ENCODE data around the gene ZNF407. TPM values are rescaled to one million over a fixed set of nuclear protein-coding genes. Genes with fewer than 3 reads are reported as not detected.

Gene ZNF407
- total RNA-seq, 4 donors from 2014 or later, result 18.1 to 29.1 (median 19.7) TPM

DNA sequence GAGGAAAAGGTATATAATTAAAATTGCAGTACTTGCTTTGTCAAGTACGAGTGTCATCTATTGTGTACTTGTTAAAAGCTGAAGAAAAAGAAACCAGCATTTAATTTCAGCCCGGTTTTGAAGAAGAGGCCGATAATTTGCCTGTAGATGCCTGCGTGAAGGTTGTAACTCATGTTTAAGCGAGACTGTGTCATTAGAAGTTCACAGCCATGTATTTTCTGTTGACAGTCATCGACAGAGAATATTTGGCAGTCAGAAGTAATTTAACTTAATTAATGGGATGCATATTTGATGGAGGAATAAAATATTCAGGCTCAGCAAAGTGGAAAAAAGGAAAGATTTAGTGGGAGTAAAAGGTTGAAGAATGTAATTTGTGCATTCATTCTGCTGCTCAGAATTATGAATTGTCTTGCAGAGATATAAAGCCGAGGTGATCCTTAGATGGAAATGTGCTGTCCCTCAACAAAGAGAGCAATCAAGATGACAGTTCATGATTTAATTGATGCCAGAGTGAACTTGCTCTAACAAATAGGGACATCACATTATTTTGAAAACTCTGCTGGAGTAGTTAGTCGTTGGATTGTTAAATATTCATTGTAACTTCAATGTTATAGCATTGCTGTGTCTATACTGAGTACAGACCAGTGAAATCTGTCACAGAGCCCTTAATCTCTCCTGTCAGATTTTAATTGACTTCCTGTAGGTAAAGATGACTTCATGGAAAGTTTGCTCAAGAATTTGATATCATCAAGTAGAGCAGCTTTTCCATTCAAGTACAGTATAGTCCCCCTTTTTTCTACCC is 53.9 kb downstream of the ZNF407 start:
- ATAC-seq, result no peak
- Histone ChIP-seq H3K36me3 (peaks cover 0 to 14% of the 10 kb centered on the region in 2 donors), H3K27me3 (no peaks in the 10 kb centered on the region), H3K4me3 (no peak overlapping the region), H3K27ac (no peak overlapping the region), H3K4me1 (no peaks in the 10 kb centered on the region), H3K9me3 (no peaks in the 10 kb centered on the region)
- WGBS, 2 donors (ENCODE audit: low coverage in 1 of 2), result 74 to 79% methylated on average over 8 of the region's 8 CpGs
- no peak for TF ChIP-seq POLR2A (IDR thresholded peaks at IDR 0.05)
- TF ChIP-seq, protein P1, sequence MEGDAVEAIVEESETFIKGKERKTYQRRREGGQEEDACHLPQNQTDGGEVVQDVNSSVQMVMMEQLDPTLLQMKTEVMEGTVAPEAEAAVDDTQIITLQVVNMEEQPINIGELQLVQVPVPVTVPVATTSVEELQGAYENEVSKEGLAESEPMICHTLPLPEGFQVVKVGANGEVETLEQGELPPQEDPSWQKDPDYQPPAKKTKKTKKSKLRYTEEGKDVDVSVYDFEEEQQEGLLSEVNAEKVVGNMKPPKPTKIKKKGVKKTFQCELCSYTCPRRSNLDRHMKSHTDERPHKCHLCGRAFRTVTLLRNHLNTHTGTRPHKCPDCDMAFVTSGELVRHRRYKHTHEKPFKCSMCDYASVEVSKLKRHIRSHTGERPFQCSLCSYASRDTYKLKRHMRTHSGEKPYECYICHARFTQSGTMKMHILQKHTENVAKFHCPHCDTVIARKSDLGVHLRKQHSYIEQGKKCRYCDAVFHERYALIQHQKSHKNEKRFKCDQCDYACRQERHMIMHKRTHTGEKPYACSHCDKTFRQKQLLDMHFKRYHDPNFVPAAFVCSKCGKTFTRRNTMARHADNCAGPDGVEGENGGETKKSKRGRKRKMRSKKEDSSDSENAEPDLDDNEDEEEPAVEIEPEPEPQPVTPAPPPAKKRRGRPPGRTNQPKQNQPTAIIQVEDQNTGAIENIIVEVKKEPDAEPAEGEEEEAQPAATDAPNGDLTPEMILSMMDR (IDR thresholded peaks at IDR 0.05), result no peak
- TF ChIP-seq POLR2AphosphoS5 (IDR thresholded peaks at IDR 0.05), result no peak
- TF ChIP-seq EP300 (IDR thresholded peaks at IDR 0.05), result no peak

DNA sequence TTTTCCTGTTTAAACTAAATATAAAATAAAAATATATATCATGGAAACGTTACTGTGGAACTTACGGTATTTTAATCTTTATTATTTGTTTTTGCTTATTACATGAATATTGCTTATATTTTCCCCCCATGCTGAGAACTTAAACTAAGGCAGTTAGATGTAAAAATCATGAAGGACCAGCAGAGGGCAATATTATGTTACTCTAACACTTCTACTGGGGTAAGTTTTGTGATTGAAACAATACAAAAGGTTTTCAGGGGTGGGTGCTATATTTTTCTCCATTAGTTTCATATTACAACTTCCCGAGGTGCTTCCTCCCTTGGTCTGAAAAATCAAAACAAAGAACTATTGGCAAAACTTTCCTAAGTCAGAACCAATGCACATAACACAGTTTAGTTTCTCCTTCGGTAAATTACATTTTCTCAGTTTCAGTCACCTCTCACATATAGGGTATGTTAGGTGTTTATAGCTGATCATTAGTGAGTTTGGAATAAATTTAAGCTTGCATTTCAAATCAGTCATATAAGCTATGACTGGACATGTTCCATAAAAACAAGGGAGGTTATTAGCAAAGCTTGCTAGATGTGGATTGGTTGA is 54.8 kb downstream of the ZNF407 start:
- H3K27me3 ChIP-seq, result no peaks in the 10 kb centered on the region
- no peak for ATAC-seq
- H3K27ac ChIP-seq, result no peak overlapping the region
- 28 to 43% methylated on average over 4 of the region's 4 CpGs for WGBS, 2 donors (ENCODE audit: low coverage in 1 of 2)
- H3K9me3 ChIP-seq, result no peaks in the 10 kb centered on the region
- H3K4me1 ChIP-seq, result no peaks in the 10 kb centered on the region
- peaks cover 0 to 8% of the 10 kb centered on the region in 2 donors for H3K36me3 ChIP-seq
- no peak overlapping the region for H3K4me3 ChIP-seq
- no peak for TF ChIP-seq EP300 (IDR thresholded peaks at IDR 0.05)
- TF ChIP-seq, protein P1 (IDR thresholded peaks at IDR 0.05), result peak; percentile 37 to 56 (median 52)

DNA sequence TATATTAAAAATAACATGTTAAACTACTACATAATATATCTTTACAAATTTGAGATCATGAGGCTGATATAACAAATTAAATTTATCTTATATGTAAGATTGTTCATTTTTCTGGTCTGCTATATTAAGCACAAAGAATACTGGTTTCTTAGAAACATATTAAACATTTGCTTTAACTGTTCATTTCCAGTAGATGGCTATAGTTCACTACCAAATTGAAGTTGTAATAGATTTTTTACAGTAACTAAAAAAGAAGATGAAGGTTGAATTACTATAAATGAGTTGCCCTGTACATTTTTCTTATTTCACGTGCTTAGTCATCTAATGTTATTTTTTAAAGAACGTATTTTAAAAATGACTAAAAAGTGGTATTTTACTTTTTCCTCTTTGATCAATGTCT is 57.0 kb downstream of the ZNF407 start:
- ATAC-seq, result no peak
- no peaks in the 10 kb centered on the region for H3K9me3 ChIP-seq
- no peak overlapping the region for H3K4me3 ChIP-seq
- no peak for TF ChIP-seq POLR2AphosphoS5 (IDR thresholded peaks at IDR 0.05)
- TF ChIP-seq, protein P1 (IDR thresholded peaks at IDR 0.05), result peak in 1 of 4 experiments; percentile 10
- H3K27me3 ChIP-seq, result no peaks in the 10 kb centered on the region
- H3K4me1 ChIP-seq, result no peaks in the 10 kb centered on the region
- H3K36me3 ChIP-seq, result no peaks in the 10 kb centered on the region
- no peak overlapping the region for H3K27ac ChIP-seq
- 20 to 45% methylated on average over 2 of the region's 2 CpGs for WGBS, 2 donors (ENCODE audit: low coverage in 1 of 2)

DNA sequence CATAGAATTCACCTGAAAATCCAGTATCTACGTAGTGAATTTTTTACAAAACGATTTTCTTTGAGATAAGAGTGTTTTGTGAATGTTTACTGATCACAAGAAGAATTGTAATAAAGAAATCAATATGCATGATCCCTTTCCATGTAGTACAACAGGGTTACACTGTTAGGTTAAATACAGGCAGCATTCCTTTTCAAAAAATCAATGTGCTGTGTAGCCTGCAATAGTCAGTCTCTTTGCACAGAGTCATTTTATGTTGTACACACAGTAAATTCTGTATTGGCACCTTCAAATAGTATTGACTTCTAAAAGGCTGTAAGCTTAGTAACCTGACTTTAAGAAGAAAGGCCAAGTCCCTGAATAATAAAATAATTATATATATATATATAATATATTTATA is 63.3 kb downstream of the ZNF407 start:
- Histone ChIP-seq H3K36me3 (peaks cover 0 to 4% of the 10 kb centered on the region in 2 donors), H3K27me3 (no peaks in the 10 kb centered on the region), H3K9me3 (no peaks in the 10 kb centered on the region), H3K27ac (no peak overlapping the region), H3K4me3 (no peak overlapping the region), H3K4me1 (no peaks in the 10 kb centered on the region)
- 91 to 95% methylated on average over 2 of the region's 2 CpGs for WGBS, 2 donors (ENCODE audit: low coverage in 1 of 2)
- TF ChIP-seq POLR2AphosphoS5 (IDR thresholded peaks at IDR 0.05), result no peak
- TF ChIP-seq, protein P1 (IDR thresholded peaks at IDR 0.05), result no peak
- TF ChIP-seq EP300 (IDR thresholded peaks at IDR 0.05), result no peak
- TF ChIP-seq POLR2A (IDR thresholded peaks at IDR 0.05), result no peak
- no peak for ATAC-seq

DNA sequence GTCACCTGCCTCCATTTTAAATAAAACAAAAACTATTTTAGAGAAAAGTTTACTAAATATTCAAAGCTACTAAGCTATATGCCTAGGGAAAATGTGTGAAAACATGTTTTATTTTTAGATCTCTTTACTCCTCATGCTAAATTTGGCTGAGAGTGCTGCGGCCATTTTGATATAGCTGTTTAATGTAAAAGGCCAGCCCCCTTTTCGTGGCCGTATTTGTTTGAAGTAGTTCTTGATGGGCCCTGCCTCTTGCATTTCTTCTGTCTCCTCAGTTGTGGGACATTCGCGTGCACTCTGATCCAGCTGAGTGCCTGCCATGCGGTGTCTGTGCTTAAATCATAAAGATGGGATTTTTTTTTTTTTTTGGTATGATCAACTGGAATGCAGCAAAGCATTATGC is 64.0 kb downstream of the ZNF407 start:
- 60 to 93% methylated on average over 1 to 6 of the region's 6 CpGs for WGBS, 2 donors (ENCODE audit: low coverage in 1 of 2)
- Histone ChIP-seq H3K27ac (no peak overlapping the region), H3K36me3 (peaks cover 0 to 4% of the 10 kb centered on the region in 2 donors), H3K27me3 (no peaks in the 10 kb centered on the region), H3K4me1 (no peaks in the 10 kb centered on the region), H3K4me3 (no peak overlapping the region), H3K9me3 (no peaks in the 10 kb centered on the region)
- ATAC-seq, result no peak
- TF ChIP-seq EP300 (IDR thresholded peaks at IDR 0.05) (no peak), POLR2A (IDR thresholded peaks at IDR 0.05) (no peak)
- TF ChIP-seq, protein P1 (IDR thresholded peaks at IDR 0.05), result no peak

Measured in gastroesophageal sphincter (tissue), 4 donors.